NCI-H2227 (cell line): ENCODE data around the gene AUP1.

ENCODE experiments used
- DNase-seq: peaks from one replicate; lab custom pipeline; 2025; ENCODE audit not compliant: unreplicated experiment; lab: John Stamatoyannopoulos, UW

The AUP1 gene

DNA sequence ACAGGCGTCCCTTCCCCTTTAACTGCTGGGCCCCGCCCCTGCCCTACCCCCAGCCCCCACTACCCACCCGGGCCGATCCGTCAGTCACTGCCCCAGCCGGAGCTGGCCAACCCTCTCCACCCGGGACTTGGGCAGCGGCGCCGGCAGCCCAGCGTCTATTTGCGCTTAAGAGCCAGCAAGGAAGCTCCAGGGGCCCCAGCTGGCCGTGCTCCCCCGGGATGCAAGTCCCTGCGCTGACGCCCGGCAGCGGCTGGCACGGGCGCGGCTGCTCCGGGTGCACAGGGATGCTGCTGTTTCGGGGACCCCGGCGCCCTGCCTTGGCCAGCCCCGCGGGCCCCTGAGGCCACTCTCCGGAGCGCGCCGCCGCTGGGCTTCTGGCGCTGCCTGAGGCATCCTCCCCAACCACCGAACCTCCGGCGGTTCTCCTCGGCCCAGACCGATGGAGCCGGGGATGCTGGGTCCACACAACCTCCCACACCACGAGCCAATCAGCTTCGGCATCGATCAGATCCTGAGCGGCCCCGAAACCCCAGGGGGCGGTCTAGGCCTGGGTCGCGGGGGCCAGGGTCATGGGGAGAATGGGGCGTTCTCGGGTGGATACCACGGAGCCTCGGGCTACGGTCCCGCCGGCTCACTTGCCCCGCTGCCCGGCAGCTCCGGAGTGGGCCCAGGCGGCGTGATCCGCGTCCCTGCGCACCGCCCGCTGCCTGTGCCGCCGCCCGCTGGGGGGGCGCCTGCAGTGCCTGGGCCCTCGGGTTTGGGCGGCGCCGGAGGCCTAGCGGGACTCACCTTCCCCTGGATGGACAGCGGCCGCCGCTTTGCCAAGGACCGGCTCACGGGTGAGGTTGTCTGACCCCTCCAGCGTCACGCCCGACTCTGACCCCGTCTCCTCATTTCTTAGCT lies 14.9 kb downstream of the AUP1 start, which contains the start of gene TLX2:
TLX2 (plus strand) TSS at position 83 of the 903 bp plus-strand sequence; CDS start at position 440, 357 bp downstream.
- no peak for DNase-seq

DNA sequence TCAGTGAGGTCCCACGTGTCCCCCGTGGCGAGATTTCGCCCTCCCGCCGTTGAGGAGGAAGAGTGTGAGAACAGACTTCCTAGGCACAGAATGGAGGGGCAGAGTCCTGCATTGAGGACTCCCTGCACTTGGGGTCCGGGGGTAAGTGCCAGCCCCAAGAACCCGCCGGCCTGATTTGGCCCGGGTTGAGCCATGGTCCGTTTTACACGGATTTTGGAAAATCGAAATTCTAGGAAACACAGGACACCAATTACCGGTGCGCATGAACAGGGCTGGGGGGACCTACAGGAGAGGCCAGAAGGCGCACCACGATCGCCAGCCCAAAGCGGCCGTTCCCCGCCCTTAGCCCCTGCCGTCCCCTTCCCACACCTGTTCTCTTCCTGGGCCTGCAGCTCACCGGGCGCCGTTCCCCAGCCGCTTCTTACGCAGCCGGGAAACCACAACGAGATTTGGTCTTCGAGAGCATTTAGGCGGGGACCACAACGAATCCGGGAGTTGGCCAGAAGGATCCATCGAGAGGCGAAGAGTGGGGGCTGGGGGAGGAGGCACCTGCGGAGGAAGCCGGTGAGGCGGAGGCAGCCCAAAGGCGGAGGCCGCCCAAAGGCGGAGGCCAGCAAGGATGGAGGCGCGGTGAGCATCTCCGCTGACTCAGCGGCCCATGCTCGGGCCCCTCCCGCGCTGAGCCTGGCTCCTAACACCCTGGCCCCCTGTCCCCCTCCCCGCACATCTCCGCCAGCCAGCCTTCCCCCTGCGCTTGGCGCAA lies 15.7 kb downstream of the AUP1 start:
- peak; percentile 78 for DNase-seq

DNA sequence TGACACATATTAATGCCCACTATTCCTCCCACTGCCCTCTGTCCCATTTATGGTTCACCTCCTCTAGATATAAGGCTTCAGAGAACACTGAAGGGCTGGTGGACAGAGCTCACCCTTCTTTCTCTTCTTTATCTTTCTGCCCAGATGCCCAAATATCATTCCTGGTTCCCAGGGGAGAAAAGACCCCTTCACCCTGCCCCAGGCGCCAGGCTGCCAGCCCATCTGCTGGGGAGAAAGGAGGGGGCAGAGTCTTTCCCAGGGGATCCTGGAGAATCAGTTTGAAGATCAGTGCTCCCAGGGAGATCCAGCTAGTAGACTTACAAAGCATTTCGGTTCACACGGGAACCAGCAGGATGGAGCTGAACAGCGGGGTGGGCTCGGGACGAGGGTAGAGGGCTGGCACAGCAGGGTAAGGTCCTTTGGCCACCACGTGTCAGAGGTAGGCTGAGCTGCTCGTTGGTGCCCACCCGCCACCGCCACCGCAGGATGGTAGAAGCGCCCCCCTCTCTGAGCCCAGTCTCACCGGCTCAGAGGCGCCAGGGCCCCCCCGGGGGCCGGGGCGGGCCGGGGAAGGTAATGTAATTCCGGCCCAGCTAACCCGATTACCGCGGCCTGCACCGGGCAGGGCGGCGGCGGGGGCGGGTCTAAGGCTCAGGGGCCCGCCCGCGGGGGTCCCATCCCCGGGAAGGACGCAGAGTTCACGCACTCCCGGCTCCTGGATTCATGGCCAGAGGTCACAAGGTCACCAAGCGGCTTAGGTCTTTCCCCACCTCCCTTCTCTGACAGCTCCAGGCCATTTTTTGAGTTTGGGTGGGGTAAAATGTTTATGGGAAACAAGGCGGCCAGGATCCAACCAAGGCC lies 16.5 kb downstream of the AUP1 start:
- peak; percentile 63 for DNase-seq

DNA sequence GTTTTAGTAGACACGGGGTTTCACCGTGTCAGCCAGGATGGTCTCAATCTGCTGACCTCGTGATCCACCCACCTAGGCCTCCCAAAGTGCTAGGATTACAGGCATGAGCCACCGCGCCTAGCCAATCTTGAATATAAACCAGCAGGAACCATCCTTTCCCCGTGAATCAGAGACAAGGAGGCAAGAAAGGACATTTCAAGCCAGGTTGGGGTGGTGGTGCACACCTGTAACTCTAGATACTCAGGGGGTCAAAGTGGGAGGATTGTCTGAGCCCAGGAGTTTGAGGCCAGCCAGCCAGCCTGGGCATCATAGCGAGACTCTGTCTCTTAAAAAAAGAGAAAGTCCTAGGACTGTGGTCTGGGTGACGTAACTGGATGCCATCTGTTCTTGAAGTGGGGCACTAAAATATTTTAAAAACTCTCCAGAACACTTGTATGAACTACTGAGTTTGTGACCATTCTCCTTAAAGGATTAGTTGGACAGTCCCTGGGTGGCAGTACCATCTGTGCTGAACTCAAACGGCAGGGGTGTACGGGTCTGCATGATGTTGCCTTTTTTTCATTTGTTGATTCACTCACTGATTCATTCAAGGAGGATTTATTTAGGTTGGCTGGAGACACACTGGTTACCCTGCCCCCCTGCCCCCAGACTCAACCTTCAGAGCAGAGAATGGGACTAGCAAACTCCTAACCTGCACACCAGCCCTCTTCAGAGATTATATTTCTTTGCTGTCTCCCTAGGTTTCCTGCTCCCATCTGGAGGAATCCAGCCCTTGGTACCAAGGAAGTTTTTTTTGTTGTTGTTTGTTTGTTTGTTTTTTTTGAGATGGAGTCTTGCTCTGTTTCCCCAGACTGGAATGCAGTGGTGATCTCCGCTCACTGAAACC lies 18.2 kb downstream of the AUP1 start:
- DNase-seq: no peak

DNA sequence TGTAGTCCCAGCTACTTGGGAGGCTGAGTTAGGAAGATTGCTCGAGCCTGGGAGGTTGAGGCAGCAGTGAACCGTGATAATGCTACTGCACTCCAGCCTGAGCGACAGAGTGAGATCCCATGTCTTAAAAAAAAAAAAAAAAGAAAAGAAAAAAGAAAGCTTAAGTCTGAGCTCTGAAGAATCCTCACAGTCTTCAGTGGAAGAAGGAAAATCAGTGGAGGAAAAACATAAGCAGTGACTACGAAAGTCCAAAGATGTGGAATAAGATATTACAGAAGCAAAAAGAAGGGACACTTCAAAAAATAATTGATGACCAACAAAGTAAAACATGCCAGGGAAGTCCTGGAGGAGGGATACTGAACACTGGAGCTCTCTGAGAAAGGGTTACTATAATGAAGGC lies 19.2 kb downstream of the AUP1 start:
- no peak for DNase-seq

DNA sequence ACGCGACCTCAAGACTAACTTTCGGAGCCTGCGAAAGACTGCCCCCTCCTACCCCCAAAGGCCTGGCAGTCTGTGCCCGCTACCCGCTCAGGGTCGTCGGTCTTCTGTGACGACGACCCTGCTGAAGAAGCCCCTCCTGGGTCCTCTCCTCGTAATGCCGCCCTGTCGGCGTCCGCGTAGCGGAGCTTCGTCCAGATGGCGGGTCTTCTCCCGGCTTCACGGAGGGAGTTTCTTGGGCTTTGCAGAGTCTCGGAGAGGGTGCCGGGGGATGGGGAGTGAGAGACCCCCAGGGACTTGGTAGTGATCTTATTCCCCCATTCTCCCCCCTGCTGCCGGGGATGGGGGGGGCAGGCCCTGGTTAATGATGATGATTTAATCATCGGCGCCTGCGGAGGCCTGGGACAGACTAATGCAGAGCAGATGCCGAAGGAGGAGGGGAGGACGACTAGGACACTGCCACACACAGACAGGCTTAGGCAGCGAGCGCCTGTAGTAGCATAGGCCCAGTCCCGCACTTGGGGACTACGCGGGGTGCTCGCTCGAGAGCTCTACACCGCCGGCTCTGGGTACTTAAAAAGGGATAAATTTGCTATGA lies 21.5 kb downstream of the AUP1 start:
- DNase-seq: peak; percentile 81

DNA sequence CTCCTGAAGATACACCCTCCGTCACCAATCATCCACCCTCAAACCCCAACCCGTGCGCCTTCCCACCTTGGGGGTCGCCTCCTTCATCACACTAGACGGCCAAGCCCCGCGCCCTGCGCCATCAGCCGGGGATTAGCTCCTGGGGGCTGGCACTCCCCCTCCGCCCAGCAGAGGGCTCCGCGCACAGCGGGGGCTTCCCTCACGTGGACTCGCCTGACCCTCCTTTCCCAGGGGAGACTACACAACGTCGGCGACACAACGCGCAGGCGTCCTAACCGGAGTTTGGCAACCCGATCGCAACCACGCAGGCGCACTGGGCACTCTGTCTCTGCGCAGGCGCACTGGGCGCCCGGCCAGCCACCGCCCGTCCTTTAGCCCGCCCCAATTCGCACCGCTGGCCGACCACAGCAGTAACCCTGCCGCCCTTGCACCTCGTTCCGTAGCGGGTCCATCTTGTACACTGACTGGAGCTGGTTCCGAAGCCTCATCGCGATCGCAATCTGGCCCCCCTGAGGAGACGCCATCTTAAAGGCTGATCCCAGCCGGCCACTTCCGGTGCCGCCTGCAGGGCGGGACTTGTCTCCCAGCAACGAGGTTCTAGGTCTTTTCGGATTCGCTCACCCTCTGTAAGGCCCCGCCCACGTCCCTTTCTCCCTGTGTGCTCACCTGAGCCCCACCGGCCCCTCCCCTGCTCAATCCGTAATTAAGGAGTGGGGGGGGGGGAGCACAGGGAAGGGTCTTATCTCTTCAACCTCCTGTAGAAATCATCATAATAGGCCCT lies 22.2 kb downstream of the AUP1 start, which contains the start of gene PCGF1:
PCGF1 (minus strand) TSS at position 551 of the 781 bp plus-strand sequence; CDS start at position 524, 27 bp downstream.
- peak; percentile 99 for DNase-seq

DNA sequence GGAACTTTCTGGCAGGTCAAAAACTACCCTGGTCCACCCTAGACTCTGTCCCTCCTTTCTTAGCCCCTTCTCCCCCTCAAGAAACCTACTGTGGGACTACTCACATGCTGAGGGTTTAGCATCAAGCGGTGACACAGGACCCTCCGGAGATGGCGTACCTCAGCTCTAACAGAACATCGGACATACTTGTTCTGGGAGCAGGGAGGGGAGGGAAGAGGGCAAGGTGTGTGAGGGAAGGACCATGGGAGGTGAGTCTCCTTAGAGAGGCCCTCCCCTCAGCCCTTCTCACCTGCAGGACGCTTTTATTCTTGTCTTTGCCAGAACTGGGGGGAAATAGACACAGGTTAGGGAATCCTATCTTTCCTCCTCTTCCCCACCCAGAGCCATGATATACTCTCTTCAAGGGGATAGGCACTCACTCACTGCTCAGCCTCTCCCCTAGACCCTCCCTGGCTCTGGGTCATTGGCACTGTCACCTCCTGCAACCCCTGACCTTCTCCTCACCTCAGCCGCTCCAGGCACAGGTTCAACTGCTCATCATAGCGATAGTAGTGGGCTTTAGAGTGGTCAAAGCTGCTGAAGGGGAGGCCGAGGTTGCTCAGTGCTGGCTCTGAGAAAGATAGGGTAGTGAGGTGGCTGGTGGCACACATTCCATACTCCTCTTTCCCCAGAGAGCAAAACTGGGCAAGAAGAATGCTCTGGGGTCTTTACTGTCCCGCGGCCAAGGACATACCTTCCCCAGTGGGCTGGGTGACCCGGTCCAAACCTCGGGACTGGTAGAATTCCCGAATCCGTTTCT lies 23.9 kb downstream of the AUP1 start:
- no peak for DNase-seq

DNA sequence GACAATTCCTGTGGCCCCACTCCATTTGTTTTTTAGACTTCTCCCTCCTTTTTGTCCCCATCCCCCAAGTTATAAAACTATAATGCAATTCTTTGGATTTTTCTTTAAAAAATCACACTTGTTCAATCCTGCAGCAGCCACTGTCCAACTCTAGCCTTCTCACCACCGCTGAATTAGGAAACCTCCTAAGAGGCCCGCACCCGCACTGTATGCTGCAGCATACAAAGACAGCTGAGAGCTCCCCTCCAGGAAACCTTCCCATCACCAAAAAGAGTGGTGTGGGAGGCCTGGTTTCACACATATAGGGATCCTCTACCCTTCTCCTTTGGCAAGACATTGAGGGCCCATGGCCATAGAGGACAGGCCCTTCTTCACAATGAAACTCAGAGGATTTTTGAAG lies 24.9 kb downstream of the AUP1 start:
- no peak for DNase-seq

DNA sequence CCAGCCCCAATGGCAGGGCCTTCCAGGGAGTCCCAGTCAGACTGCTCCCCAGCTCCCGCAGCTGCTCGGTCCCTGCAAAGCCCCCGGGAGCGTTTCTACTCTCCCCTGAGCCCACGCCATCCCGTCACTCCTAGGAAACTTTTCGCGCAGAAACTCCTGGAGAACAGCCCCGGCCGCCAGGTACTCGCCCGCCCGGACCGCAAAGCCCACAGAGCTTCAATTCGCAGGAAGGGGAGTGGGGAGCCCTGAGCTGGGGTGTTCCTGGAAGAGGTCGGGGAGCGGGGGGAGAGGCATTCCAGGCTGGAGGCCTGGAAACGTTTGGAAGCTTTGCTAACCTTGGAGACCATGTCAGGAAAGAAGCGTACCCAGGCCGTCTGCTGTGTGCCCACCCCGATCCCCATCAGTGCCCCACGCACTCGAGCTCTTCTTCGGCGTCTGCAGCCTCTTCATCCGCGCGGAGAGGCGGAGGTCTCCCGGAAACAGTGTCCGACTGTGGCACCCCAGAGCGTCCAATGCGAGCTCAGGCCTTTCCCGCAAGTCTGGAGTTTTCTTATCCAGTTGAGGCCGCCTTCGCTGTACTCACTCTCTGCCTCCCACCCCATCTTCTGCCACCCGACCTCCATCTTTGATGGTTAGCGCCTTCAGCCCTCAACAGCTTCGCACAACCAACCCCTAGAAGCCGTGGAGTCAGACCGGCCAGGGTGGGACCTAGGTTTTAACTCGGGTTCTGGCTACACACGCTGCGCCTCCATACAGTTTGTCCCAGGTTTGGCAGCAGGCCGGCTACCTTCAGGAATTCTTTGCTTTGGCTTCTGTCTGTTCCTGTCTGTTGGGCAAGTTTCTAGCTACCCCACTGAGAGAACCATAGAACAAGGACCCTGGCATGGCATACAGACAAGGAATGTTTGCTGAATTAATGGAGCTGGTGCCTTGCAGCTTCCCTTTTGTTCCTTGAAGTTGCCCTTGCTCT lies 25.7 kb downstream of the AUP1 start:
- DNase-seq: no peak

DNA sequence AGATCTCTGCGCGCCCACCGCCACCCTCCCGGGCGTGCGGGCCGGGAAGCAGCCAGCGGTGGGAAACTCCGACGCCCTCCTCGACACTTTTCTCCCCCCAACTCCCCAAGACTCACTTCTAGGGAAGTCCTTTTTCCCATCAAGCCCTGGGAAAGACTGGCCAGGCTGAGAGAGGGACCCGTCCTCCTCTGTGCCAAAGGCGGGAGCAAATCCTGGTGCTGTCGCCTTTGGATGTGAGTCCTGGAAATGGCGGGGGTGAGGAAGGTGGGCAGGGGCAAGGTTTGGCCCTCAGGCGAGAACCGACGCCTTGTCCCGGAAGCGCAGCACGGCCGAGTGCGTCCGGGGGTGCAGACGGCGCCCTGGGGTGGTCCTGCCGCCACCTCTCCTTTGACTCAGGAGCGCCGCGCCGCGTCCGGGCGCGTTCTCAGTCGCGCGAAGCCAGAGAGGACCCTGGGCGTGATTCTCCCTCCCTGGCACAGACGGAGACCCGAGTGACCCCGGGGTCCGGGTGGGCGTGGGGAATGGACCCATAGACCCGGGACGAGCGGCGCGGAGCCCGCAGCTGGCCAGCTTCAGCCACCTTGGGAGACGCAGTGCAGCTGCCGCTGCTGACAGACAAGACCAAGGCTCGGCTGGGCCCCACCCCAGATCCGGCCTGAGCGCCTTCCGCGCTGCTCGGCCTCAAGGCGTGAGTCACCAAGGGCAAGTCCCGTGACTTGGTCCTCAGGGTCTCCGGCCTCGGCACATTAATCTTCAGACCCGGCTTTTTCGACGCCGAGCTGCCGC lies 26.6 kb downstream of the AUP1 start:
- DNase-seq: no peak

DNA sequence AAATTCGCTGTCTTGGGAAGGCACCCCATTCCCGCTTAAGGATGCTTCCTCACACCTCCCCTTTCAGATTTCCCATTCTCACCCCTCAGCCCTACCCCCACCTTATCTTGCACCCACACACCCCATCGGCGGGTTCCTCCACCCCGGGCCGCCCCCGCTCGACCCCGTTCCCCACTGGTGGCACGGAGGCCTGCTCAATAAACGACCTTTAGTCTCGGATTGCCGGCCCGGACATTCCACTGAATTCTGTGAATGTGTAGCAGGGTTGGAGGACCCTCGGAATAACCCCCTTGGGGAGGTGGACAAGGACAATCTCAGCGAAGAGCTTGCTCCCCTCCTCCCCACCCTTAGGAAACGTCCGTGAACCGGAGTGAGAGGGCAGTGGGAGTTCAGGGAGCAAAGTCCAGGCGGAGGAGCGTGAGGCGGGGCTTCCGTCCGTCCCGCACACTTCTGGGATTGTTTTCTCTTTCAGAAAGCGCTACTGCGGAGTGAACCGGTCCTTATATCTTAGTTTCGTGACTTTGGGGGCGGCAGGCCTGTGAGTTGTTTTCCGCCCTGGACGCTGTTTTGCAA lies 27.3 kb downstream of the AUP1 start:
- no peak for DNase-seq

DNA sequence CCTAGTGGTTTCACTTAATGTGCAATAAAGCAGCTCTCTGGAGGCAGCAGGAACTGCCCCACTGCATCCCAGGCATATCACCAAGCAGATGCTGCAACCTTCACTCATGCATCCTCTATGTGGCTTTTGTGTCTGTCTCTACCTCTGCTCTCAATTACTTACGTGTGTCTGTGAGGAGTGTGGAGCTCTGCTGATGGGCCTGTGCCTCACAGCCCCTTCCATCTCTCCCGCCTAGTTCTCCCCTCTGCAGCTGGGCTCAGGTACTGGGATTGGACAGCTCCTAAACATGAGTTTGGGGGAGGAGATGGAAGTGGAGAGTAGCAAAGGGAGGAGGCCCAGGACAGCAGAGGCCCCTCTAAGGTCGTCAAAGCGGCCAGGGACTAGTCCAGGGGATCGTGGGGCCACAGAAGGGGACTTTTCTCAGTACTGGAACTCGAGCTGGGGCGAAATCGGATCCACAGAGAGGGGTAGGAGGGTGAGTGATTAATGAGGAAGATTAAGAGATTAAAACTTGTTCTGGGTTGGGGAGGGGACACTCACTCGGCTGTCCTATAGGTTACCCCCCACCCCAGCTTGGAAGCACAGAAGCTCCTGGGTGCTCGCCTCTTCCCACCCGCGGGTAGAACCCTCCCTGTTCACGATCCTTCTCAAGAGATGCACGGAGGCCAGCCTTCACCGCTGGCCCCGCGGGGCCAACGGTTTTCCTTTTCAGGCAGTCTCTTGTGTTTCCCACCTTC lies 28.0 kb downstream of the AUP1 start:
- DNase-seq: no peak

DNA sequence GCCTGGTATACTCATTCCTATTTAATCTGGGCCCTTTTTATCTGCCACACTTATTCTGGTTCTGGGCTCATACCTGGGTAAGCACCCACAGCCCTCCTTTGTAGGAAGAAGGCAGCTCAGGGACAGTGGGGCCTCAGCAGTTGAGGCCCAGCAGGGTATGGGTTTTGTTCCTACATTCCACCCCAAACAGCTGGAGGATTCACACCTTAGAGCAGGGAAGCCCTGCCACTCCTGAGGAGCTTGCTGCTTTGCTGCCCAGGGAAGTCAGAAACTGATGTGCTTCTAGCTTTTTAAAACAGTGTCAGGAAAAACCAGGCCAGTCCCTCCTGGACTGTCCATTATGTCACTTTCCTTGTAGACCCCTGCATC lies 28.9 kb downstream of the AUP1 start:
- DNase-seq: no peak

DNA sequence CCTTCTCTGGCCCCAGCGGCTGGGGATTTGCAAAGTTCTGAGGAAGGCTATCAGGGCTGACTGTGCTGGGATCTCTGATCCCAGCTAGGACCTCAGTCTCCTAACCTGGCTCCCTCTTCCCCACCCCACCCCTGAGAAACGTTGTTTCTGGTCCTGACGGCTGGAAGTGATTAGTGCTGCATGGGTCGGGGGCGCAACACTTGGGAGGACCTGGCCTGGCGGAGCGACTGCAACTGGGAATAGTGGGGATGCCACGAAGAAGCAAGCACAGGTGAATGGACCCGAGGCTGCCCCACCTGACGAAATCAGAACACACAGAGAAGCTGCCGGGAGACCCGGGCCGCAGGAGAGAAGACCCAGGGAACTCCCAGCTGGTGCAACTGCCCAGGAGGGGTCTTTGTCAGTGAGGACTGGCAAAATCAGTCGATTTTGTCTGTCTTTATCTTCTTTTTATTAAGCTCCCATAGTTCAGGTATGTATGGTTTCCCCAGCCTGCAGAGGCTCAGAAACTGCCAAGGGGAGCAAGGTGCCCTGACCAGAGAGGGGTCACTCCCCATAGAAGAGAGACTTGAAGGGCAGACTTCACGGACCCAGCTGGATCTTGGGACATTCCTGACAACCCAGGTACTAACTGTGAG lies 29.4 kb downstream of the AUP1 start:
- DNase-seq: no peak
